SK-N-SH (cell line): ENCODE measurements around the gene XPOT. TPM values are rescaled to one million over a fixed set of nuclear protein-coding genes. Genes with fewer than 3 reads are reported as not detected.

Experiments used
- CTCF ChIA-PET: fragments of 300-600, 350-600 bp; formaldehyde crosslinking; extraction: SDS; loops from one replicate; lab custom pipeline; 2021; lab: Yijun Ruan, JAX
- POLR2A ChIA-PET: fragments of 350-600 bp; sonication (Branson Sonifier 250); formaldehyde crosslinking; extraction: SDS; loops from one replicate; lab custom pipeline; 2020; ENCODE audit warnings: antibody characterized with exemption, inconsistent platforms; lab: Yijun Ruan, JAX
- DNase-seq: peaks from one replicate; pipeline ENCODE4 v3.0.0; 2012
- H2AFZ ChIP-seq: fragments of 200-600 bp; sonication (generic); 2 replicates; pipeline ENCODE4 v1.8.1; 2016; ENCODE audit warnings: antibody characterized with exemption, mild to moderate bottlenecking, low read depth
- H3F3A ChIP-seq: fragments of 200-600 bp; sonication (generic); replicated peaks from 2 replicates; pipeline ENCODE3; 2016; ENCODE audit warnings: antibody characterized with exemption, mild to moderate bottlenecking; ENCODE audit not compliant: insufficient read depth
- H3K27ac ChIP-seq, 2 experiments: fragments of 200-500 bp in 1 of 2; fragments of 200-600 bp in 1 of 2; sonication (Bioruptor generic) in 1 of 2; sonication (generic), shearing (Covaris generic) in 1 of 2; 2 replicates each; pipeline versions ENCODE4 v1.5.1 to v1.6.1; 2014 to 2016; ENCODE audit warnings: low read depth in 2 of 2, inconsistent platforms in 1 of 2, low read length in 1 of 2, mild to moderate bottlenecking in 1 of 2, mixed read lengths in 1 of 2
- H3K27me3 ChIP-seq: fragments of 200-600 bp; sonication (generic), shearing (Covaris generic); 2 replicates; pipeline ENCODE4 v1.6.1; 2016; ENCODE audit warnings: mixed run types; ENCODE audit not compliant: insufficient read depth
- H3K36me3 ChIP-seq, 2 experiments: fragments of 200-500 bp in 1 of 2; fragments of 200-600 bp in 1 of 2; sonication (Bioruptor generic) in 1 of 2; sonication (generic) in 1 of 2; replicated peaks in 1 of 2; 2 replicates each; pipeline versions ENCODE3 to v1.5.1; 2014 to 2016; ENCODE audit warnings: low read length in 1 of 2, mild to moderate bottlenecking in 1 of 2; ENCODE audit not compliant: insufficient read depth in 2 of 2, control insufficient read depth in 1 of 2
- H3K4me1 ChIP-seq, 2 experiments: fragments of 200-500 bp in 1 of 2; fragments of 200-600 bp in 1 of 2; sonication (Bioruptor generic) in 1 of 2; sonication (generic), shearing (Covaris generic) in 1 of 2; 2 replicates each; pipeline versions ENCODE4 v1.5.1 to v1.6.1; 2014 to 2016; ENCODE audit warnings: low read depth in 1 of 2, low read length in 1 of 2, mixed run types in 1 of 2; ENCODE audit not compliant: insufficient read depth in 2 of 2, control insufficient read depth in 1 of 2
- H3K4me2 ChIP-seq: fragments of 200-600 bp; sonication (generic), shearing (Covaris generic); 2 replicates; pipeline ENCODE4 v1.6.1; 2017; ENCODE audit warnings: mixed run types
- H3K4me3 ChIP-seq, 2 experiments: fragments of 200-500 bp in 1 of 2; fragments of 200-600 bp in 1 of 2; sonication (Bioruptor generic) in 1 of 2; sonication (generic), shearing (Covaris generic) in 1 of 2; 2 replicates each; pipeline versions ENCODE4 v1.5.1 to v1.8.1; 2014 to 2016; ENCODE audit warnings: low read depth in 2 of 2, inconsistent platforms in 1 of 2, low read length in 1 of 2, mild to moderate bottlenecking in 1 of 2, mixed read lengths in 1 of 2, moderate library complexity in 1 of 2
- H3K79me2 ChIP-seq: fragments of 200-600 bp; sonication (generic); 2 replicates; pipeline ENCODE4 v1.8.1; 2017; ENCODE audit warnings: mild to moderate bottlenecking; ENCODE audit not compliant: insufficient read depth
- H3K9ac ChIP-seq: fragments of 200-600 bp; sonication (generic); 2 replicates; pipeline ENCODE4 v1.6.1; 2017; ENCODE audit warnings: mixed run types
- H3K9me2 ChIP-seq: fragments of 200-600 bp; sonication (generic); 2 replicates; pipeline ENCODE4 v1.6.1; 2017; ENCODE audit warnings: mixed run types
- H3K9me3 ChIP-seq: fragments of 200-600 bp; sonication (generic); 2 replicates; pipeline ENCODE4 v1.6.1; 2017; ENCODE audit warnings: mixed run types, mild to moderate bottlenecking, moderate library complexity
- H4K20me1 ChIP-seq: fragments of 200-600 bp; sonication (generic); 2 replicates; pipeline ENCODE4 v1.6.1; 2017; ENCODE audit warnings: mild to moderate bottlenecking, mixed run types; ENCODE audit not compliant: insufficient read depth
- EP300 ChIP-seq, 2 experiments: IDR thresholded peaks; 2 replicates each; pipeline versions ENCODE4 v1.4.0 to v1.6.1; 2012; ENCODE audit warnings: borderline replicate concordance in 1 of 2, low read depth in 1 of 2, low read length in 1 of 2
- GABPA ChIP-seq: IDR thresholded peaks from 2 replicates; pipeline ENCODE4 v1.4.0; 2012; ENCODE audit warnings: low read depth, mild to moderate bottlenecking
- GATA2 ChIP-seq: sonication (generic); formaldehyde crosslinking; IDR thresholded peaks from 2 replicates; pipeline ENCODE4 v1.5.0; 2020; ENCODE audit warnings: mild to moderate bottlenecking, missing genetic modification reagents
- IRF3 ChIP-seq: fragments of 150-350 bp; IDR thresholded peaks from 2 replicates; pipeline ENCODE4 v1.6.1; 2016; ENCODE audit warnings: mild to moderate bottlenecking, low read depth, low read length
- MXI1 ChIP-seq: IDR thresholded peaks from 2 replicates; pipeline ENCODE4 v1.6.1; 2012; ENCODE audit warnings: mild to moderate bottlenecking, low read depth, low read length, improper control_type of control experiment
- NRF1 ChIP-seq: IDR thresholded peaks from 2 replicates; pipeline ENCODE4 v1.6.1; 2012; ENCODE audit warnings: low read depth, mild to moderate bottlenecking, low read length
- POLR2AphosphoS5 ChIP-seq: IDR thresholded peaks from 2 replicates; pipeline ENCODE4 v1.6.1; 2012; ENCODE audit warnings: low read depth, low read length
- SMC3 ChIP-seq: IDR thresholded peaks from 2 replicates; pipeline ENCODE4 v1.6.1; 2012; ENCODE audit warnings: low read depth, low read length, improper control_type of control experiment
- TAF1 ChIP-seq: IDR thresholded peaks from 2 replicates; pipeline ENCODE4 v1.6.1; 2012; ENCODE audit warnings: low read depth, mild to moderate bottlenecking, low read length, moderate library complexity, borderline replicate concordance
- USF1 ChIP-seq: IDR thresholded peaks from 2 replicates; pipeline ENCODE4 v1.4.0; 2012; ENCODE audit warnings: low read depth, borderline replicate concordance
- ZBTB33 ChIP-seq: IDR thresholded peaks from 2 replicates; pipeline ENCODE4 v1.4.0; 2012; ENCODE audit warnings: low read depth, borderline replicate concordance
- WGBS: methylation state at CpG from one replicate; pipeline ENCODE4 v1.1.6; 2017; ENCODE audit warnings: low lambda C conversion rate; 5-methylcytosine and 5-hydroxymethylcytosine counted together
- polyA plus RNA-seq, 3 experiments: library from polyadenylated mRNA; depleted of rRNA; stranded (reverse); fragments of >200 nt; gene quantifications; 2 replicates each; pipeline ENCODE4 v1.2.3, GENCODE V29; 2012

Gene XPOT
- polyA plus RNA-seq, 1 of the 3 experiments (the other 2 are of a cell fraction) = 25.6 TPM

- H3K4me2 ChIP-seq = peak overlapping the region; percentile 42
- WGBS = 77% methylated on average over 3 of the region's 3 CpGs
- peaks cover 87% of the 10 kb centered on the region for H3K79me2 ChIP-seq
- H3K9me2 ChIP-seq = no peaks in the 10 kb centered on the region
- peaks cover 6% of the 10 kb centered on the region for H3F3A ChIP-seq
- no peak overlapping the region; a peak in 1 of 4 replicates for H3K4me3 ChIP-seq
- H3K27me3 ChIP-seq = no peaks in the 10 kb centered on the region
- no peak for DNase-seq
- ChIA-PET CTCF (interaction anchor here (2.1 kb wide), 1 partner anchor 90 kb away, joined by 5 read pairs; no protein-coding TSS in a partner anchor), POLR2A (no interaction called here)
- peak overlapping the region in 1 of 2 experiments; percentile 17; a peak in 2 of 4 replicates for H3K27ac ChIP-seq
- H3K36me3 ChIP-seq = peaks cover 35 to 40% of the 10 kb centered on the region in 2 experiments
- peaks cover 0 to 19% of the 10 kb centered on the region in 2 experiments; a peak in 2 of 4 replicates for H3K4me1 ChIP-seq
- TF ChIP-seq GATA2 (CRISPR knock-in tag) = no peak
- TF ChIP-seq TAF1 = no peak
- no peak for TF ChIP-seq USF1
- TF ChIP-seq NRF1 = no peak
- no peak for TF ChIP-seq IRF3
- TF ChIP-seq POLR2AphosphoS5 = no peak
- TF ChIP-seq EP300 (IDR thresholded peaks at IDR 0.05; ENCODE audit: borderline replicate concordance in 1 of 2, low read depth in 1 of 2, low read length in 1 of 2) = no peak
- TF ChIP-seq GABPA = no peak
- TF ChIP-seq ZBTB33 = no peak
- TF ChIP-seq SMC3 = no peak
- no peak for TF ChIP-seq MXI1
- peak overlapping the region; percentile 7; the same call in 1 of the 2 replicates for H3K9ac ChIP-seq
- H4K20me1 ChIP-seq = peaks cover 14% of the 10 kb centered on the region; the same call in 1 of the 2 replicates
- no peak overlapping the region for H2AFZ ChIP-seq
- H3K9me3 ChIP-seq = no peaks in the 10 kb centered on the region
Measured at GRCh38 chr12:64459394-64459891, 55.3 kb downstream of the XPOT start.
